Upper lobe of right lung (tissue), 1 donor: ENCODE measurements around the gene ADIPOR2. TPM values are rescaled to one million over a fixed set of nuclear protein-coding genes. Genes with fewer than 3 reads are reported as not detected.
"Not testable (repeated sequence)": the region's sequence is repeated elsewhere in the genome, so short reads cannot be mapped to it uniquely, and the experiment has no call there.

Source experiments
- ATAC-seq: fragments of 200-7000 bp; cut with Tn5 transposase; one replicate; pipeline ENCODE4 v1.9.1; 2020; ENCODE audit warnings: mild to moderate bottlenecking, moderate library complexity
- DNase-seq: peaks from one replicate; pipeline ENCODE4 v3.0.0-alpha.2; 2020
- H3K27ac ChIP-seq: fragments of 200-600 bp; one replicate; pipeline ENCODE4 v1.8.0; 2022
- H3K27me3 ChIP-seq: fragments of 200-600 bp; one replicate; pipeline ENCODE4 v1.8.0; 2022; ENCODE audit warnings: mild to moderate bottlenecking
- H3K36me3 ChIP-seq: fragments of 200-600 bp; one replicate; pipeline ENCODE4 v1.8.0; 2022
- H3K4me1 ChIP-seq: fragments of 200-600 bp; one replicate; pipeline ENCODE4 v1.8.0; 2022
- H3K4me3 ChIP-seq: fragments of 200-600 bp; one replicate; pipeline ENCODE4 v1.8.0; 2022; ENCODE audit warnings: mild to moderate bottlenecking
- H3K9me3 ChIP-seq: fragments of 200-600 bp; one replicate; pipeline ENCODE4 v1.8.0; 2022
- intact Hi-C: fragments of 100-400 bp; cut with DNase I; formaldehyde crosslinking; loops from one replicate; pipeline ENCODE4 v1.11.0; 2022
- total RNA-seq: library from RNA; stranded (reverse); fragmentation: NEBNext Ultra II Directional; extraction: Animal tissue kit (Norgen Biotek cat#: 25700); gene quantifications from one replicate; pipeline ENCODE4 v1.2.1, GENCODE V29; 2021
- TF ChIP-seq, protein P1 (sequence below): fragments of 200-600 bp; IDR thresholded peaks from one replicate; pipeline ENCODE4 v1.8.0; 2022; ENCODE audit warnings: antibody characterized with exemption
- donor health status: DM: no; HTN: yes; CAD: no; lungs with severe emphysema.

ADIPOR2 gene
- total RNA-seq, 1 donor from 2014 or later, result 96.0 TPM

DNA sequence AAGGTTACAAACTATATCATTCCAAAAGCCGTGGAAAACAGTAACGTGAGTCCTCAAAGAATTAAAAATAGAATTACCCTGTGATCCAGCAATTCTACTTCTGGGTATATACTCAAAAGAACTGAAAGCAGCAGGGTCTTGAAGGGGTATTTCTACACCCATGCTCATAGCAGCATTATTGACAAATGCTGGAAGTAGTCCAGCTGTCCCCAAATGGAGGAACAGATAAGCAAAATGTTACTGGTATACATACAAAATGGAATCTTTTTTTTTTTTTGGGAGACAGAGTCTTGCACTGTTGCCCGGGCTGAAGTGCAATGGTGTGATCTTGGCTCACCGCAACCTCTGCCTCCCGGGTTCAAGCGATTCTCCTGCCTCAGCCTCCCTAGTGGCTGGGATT is 32.9 kb downstream of the ADIPOR2 start:
- H3K27ac ChIP-seq, result no peak overlapping the region
- no peaks in the 10 kb centered on the region for H3K27me3 ChIP-seq
- no peak for ATAC-seq
- peaks cover 20% of the 10 kb centered on the region for H3K4me1 ChIP-seq
- DNase-seq, result no peak
- TF ChIP-seq, protein P1, sequence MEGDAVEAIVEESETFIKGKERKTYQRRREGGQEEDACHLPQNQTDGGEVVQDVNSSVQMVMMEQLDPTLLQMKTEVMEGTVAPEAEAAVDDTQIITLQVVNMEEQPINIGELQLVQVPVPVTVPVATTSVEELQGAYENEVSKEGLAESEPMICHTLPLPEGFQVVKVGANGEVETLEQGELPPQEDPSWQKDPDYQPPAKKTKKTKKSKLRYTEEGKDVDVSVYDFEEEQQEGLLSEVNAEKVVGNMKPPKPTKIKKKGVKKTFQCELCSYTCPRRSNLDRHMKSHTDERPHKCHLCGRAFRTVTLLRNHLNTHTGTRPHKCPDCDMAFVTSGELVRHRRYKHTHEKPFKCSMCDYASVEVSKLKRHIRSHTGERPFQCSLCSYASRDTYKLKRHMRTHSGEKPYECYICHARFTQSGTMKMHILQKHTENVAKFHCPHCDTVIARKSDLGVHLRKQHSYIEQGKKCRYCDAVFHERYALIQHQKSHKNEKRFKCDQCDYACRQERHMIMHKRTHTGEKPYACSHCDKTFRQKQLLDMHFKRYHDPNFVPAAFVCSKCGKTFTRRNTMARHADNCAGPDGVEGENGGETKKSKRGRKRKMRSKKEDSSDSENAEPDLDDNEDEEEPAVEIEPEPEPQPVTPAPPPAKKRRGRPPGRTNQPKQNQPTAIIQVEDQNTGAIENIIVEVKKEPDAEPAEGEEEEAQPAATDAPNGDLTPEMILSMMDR, result no peak
- H3K4me3 ChIP-seq, result no peak overlapping the region
- intact Hi-C loops, result no loop called here
- H3K36me3 ChIP-seq, result no peaks in the 10 kb centered on the region
- H3K9me3 ChIP-seq, result no peaks in the 10 kb centered on the region

DNA sequence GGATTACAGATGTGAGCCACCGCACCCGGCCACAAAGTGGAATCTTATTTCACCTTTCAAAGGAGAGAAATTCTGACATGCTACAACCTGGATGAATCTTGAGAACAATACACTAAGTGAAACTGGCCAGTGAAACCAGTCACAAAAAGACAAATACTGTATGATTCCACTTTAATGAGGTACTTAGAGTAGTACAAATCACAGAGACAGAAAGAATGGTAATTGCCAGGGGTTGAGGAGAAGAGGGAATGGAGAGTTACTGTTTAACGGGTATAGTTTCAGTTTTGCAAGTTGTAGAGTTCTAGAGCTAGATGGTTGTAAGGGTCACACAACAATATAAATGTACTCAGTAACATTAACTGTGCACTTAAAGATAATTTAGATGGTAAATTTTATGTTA is 33.4 kb downstream of the ADIPOR2 start:
- Histone ChIP-seq H3K27ac (no peak overlapping the region), H3K9me3 (no peaks in the 10 kb centered on the region), H3K36me3 (no peaks in the 10 kb centered on the region), H3K4me3 (no peak overlapping the region), H3K27me3 (no peaks in the 10 kb centered on the region), H3K4me1 (peaks cover 15% of the 10 kb centered on the region)
- intact Hi-C loops, result no loop called here
- ATAC-seq (no peak), DNase-seq (no peak)
- TF ChIP-seq, protein P1, result no peak

DNA sequence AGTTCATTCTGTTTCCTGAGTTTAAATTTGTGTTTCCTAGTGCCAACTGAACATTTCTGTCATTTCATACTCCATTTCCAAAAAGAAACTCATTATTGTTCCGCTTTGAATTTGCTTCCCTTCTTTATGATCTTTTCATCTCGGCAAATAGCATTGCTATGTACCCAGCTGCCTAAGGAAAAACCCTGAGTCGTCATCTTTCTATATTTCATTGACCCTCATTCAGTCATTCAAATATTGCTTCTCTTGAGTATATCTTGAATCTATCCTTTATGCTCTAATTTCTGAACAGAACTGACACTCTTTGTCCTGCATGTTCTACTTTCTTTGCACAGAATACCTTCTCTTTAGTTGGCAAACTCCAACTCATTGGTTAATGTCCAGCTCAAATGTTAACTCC is 35.9 kb downstream of the ADIPOR2 start:
- no peaks in the 10 kb centered on the region for H3K9me3 ChIP-seq
- intact Hi-C loops, result no loop called here
- H3K27ac ChIP-seq, result no peak overlapping the region
- H3K4me3 ChIP-seq, result no peak overlapping the region
- TF ChIP-seq, protein P1, result no peak
- ATAC-seq (no peak), DNase-seq (no peak)
- H3K4me1 ChIP-seq, result no peaks in the 10 kb centered on the region
- no peaks in the 10 kb centered on the region for H3K27me3 ChIP-seq
- no peaks in the 10 kb centered on the region for H3K36me3 ChIP-seq

DNA sequence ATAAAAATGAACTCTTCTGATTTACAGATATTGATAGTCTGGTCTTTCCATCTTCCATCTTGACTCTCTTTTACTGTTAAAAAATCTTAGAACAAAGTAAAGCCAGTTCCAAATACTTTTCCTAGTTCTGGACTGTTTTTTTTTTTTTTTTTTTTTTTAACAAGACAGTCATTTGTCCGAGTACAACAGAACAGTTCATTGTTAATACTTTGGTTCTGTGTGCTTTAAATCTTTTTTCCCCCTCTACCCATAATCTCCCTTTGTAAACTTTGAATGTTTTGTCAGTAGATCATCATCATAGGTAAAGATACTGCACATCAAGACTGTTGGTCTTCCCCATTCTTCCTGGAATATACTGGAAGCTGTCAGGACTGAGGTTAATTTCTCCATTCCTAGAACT is 38.0 kb downstream of the ADIPOR2 start:
- Histone ChIP-seq H3K36me3 (no peaks in the 10 kb centered on the region), H3K9me3 (no peaks in the 10 kb centered on the region), H3K27me3 (no peaks in the 10 kb centered on the region), H3K4me1 (no peaks in the 10 kb centered on the region), H3K27ac (no peak overlapping the region), H3K4me3 (no peak overlapping the region)
- intact Hi-C loops, result no loop called here
- TF ChIP-seq, protein P1, result no peak
- DNase-seq (no peak), ATAC-seq (no peak)

DNA sequence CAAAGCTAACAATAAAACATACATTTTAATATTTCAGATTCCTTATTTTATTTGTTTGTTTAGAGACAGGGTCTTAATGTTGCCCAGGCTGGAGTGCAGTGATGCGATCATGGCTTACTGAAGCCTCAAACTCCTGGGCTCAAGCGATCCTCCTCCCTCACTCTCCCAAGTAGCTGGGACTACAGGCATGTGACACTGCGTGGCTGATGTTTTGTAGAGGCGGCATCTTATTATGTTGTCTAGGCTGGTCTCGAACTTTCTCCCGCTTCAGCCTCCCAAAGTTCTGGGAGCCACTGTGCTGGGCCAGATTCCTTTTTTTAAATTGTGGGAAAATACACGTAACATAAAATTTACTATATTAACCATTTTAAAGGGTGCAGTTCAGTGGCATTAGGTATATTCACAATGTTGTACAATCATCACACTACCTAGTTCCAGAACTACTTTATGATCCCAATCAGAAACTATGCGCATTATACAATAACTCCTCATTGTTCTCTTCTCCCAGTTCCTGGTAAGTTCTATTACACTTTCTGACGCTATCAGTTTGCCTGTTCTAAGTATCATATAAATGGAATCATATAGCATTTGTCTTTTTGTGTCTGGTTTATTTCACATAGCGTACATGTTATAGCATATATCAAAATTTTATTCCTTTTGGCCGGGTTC is 40.3 kb downstream of the ADIPOR2 start:
- no peaks in the 10 kb centered on the region for H3K9me3 ChIP-seq
- H3K27ac ChIP-seq, result no peak overlapping the region
- no peaks in the 10 kb centered on the region for H3K36me3 ChIP-seq
- ATAC-seq (no peak), DNase-seq (no peak)
- intact Hi-C loops, result no loop called here
- TF ChIP-seq, protein P1, result no peak
- no peak overlapping the region for H3K4me3 ChIP-seq
- no peaks in the 10 kb centered on the region for H3K27me3 ChIP-seq
- H3K4me1 ChIP-seq, result no peaks in the 10 kb centered on the region

DNA sequence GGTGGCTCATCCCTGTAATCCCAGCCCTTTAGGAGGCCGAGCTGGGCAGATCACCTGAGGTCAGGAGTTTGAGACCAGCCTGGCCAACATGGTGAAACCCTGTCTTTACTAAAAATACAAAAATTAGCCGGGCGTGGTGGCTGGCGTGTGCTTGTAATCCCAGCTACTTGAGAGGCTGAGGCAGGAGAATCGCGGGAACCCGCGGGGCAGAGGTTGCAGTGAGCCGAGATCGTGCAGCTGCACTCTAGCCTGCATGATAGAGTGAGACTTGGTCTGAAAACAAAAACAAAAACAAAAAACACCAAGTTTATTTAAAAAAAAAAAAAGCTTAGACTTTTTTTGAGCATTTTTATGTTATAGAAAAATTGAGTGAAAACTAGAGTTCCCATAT is 40.8 kb downstream of the ADIPOR2 start:
- ATAC-seq, H3K27me3 ChIP-seq, H3K4me1 ChIP-seq, H3K27ac ChIP-seq, H3K4me3 ChIP-seq, DNase-seq, intact Hi-C loops, H3K9me3 ChIP-seq, H3K36me3 ChIP-seq: not testable (repeated sequence)
